H9 (cell line): ENCODE results near the gene ANKDD1A. TPM values are rescaled to one million over a fixed set of nuclear protein-coding genes. Genes with fewer than 3 reads are reported as not detected.

ENCODE experiments used
- DNase-seq: peaks from one replicate; pipeline ENCODE4 v3.0.0-alpha.2; 2017
- H2AFZ ChIP-seq: one replicate; pipeline ENCODE4 v1.6.1; 2013; ENCODE audit warnings: mild to moderate bottlenecking, low read length, control low read depth, moderate library complexity
- H2AK5ac ChIP-seq: 2 replicates; pipeline ENCODE4 v1.6.1; 2013; ENCODE audit warnings: low read length, control low read depth, mixed read lengths; ENCODE audit not compliant: insufficient read length
- H2BK120ac ChIP-seq: one replicate; pipeline ENCODE4 v1.6.1; 2013; ENCODE audit warnings: low read depth, mild to moderate bottlenecking, low read length, control low read depth, inconsistent platforms; ENCODE audit not compliant: poor library complexity, severe bottlenecking
- H2BK12ac ChIP-seq: 2 replicates; pipeline ENCODE4 v1.6.1; 2013; ENCODE audit warnings: low read length, control low read depth, mixed read lengths, low read depth; ENCODE audit not compliant: insufficient read length
- H2BK15ac ChIP-seq: 2 replicates; pipeline ENCODE4 v1.6.1; 2013; ENCODE audit warnings: low read depth, low read length, control low read depth
- H2BK20ac ChIP-seq: one replicate; pipeline ENCODE4 v1.6.1; 2013; ENCODE audit warnings: low read depth, mild to moderate bottlenecking, low read length, control low read depth, inconsistent platforms; ENCODE audit not compliant: poor library complexity, severe bottlenecking
- H2BK5ac ChIP-seq: 2 replicates; pipeline ENCODE4 v1.6.1; 2013; ENCODE audit warnings: low read length, control low read depth, mixed read lengths; ENCODE audit not compliant: insufficient read length
- H3K14ac ChIP-seq: 2 replicates; pipeline ENCODE4 v1.6.1; 2013; ENCODE audit warnings: low read length, control low read depth; ENCODE audit not compliant: insufficient read depth
- H3K18ac ChIP-seq: 2 replicates; pipeline ENCODE4 v1.6.1; 2013; ENCODE audit warnings: low read depth, mild to moderate bottlenecking, mixed read lengths, low read length, control low read depth; ENCODE audit not compliant: insufficient read length
- H3K23ac ChIP-seq: 2 replicates; pipeline ENCODE4 v1.6.1; 2013; ENCODE audit warnings: low read length, control low read depth, mixed read lengths, low read depth; ENCODE audit not compliant: insufficient read length
- H3K23me2 ChIP-seq: 2 replicates; pipeline ENCODE4 v1.6.1; 2013; ENCODE audit warnings: low read depth, mild to moderate bottlenecking, mixed read lengths, low read length, control low read depth; ENCODE audit not compliant: insufficient read length, poor library complexity, severe bottlenecking
- H3K27ac ChIP-seq: 2 replicates; pipeline ENCODE4 v1.5.1; 2013; ENCODE audit warnings: low read length, control low read depth, mixed read lengths, low read depth; ENCODE audit not compliant: insufficient read length
- H3K27me3 ChIP-seq: 2 replicates; pipeline ENCODE4 v1.6.1; 2013; ENCODE audit warnings: low read length, control low read depth, inconsistent platforms; ENCODE audit not compliant: insufficient read depth
- H3K4ac ChIP-seq: 2 replicates; pipeline ENCODE4 v1.6.1; 2013; ENCODE audit warnings: low read depth, mild to moderate bottlenecking, control low read depth, inconsistent platforms, low read length, moderate library complexity
- H3K4me1 ChIP-seq: 2 replicates; pipeline ENCODE4 v1.6.1; 2013; ENCODE audit warnings: low read length, control low read depth, inconsistent platforms; ENCODE audit not compliant: insufficient read depth
- H3K4me2 ChIP-seq: 2 replicates; pipeline ENCODE4 v1.6.1; 2013; ENCODE audit warnings: low read length, control low read depth, mixed read lengths; ENCODE audit not compliant: insufficient read length, insufficient read depth
- H3K56ac ChIP-seq: 2 replicates; pipeline ENCODE4 v1.6.1; 2013; ENCODE audit warnings: low read depth, mild to moderate bottlenecking, mixed read lengths, low read length, control low read depth; ENCODE audit not compliant: insufficient read length
- H3K79me1 ChIP-seq: 2 replicates; pipeline ENCODE4 v1.6.1; 2013; ENCODE audit warnings: low read depth, mild to moderate bottlenecking, moderate library complexity, low read length, control low read depth, inconsistent platforms; ENCODE audit not compliant: insufficient read depth, poor library complexity, severe bottlenecking
- H3K79me2 ChIP-seq: 2 replicates; pipeline ENCODE4 v1.6.1; 2013; ENCODE audit warnings: low read length, control low read depth, inconsistent platforms; ENCODE audit not compliant: insufficient read depth
- H3K9ac ChIP-seq: 2 replicates; pipeline ENCODE4 v1.6.1; 2013; ENCODE audit warnings: low read length, control low read depth, mixed read lengths; ENCODE audit not compliant: insufficient read length; ENCODE audit errors: extremely low read depth
- H3K9me3 ChIP-seq: one replicate; pipeline ENCODE4 v1.6.1; 2013; ENCODE audit warnings: low read depth, low read length, inconsistent platforms; ENCODE audit not compliant: control insufficient read depth
- H3T11ph ChIP-seq: one replicate; pipeline ENCODE4 v1.6.1; 2013; ENCODE audit warnings: mild to moderate bottlenecking, low read length, control low read depth, inconsistent platforms
- H4K20me1 ChIP-seq: one replicate; pipeline ENCODE4 v1.6.1; 2013; ENCODE audit not compliant: control insufficient read depth, insufficient read length, insufficient read depth
- H4K5ac ChIP-seq: 2 replicates; pipeline ENCODE4 v1.6.1; 2013; ENCODE audit warnings: low read depth, mild to moderate bottlenecking, mixed read lengths, low read length, control low read depth; ENCODE audit not compliant: insufficient read length
- H4K8ac ChIP-seq: replicated peaks from 2 replicates; pipeline ENCODE4 v1.6.1; 2013; ENCODE audit warnings: low read length, control low read depth, mixed read lengths, low read depth; ENCODE audit not compliant: insufficient read length
- H4K91ac ChIP-seq: 2 replicates; pipeline ENCODE4 v1.6.1; 2013; ENCODE audit warnings: low read depth, mild to moderate bottlenecking, moderate library complexity, mixed read lengths, low read length, control low read depth; ENCODE audit not compliant: insufficient read length
- H3K27ac Mint-ChIP-seq, 3 experiments: 2 replicates in 2 of 3; 3 replicates in 1 of 3; pipeline ENCODE4 v1.8.0; 2020 to 2021; ENCODE audit warnings: mixed read lengths in 3 of 3, mild to moderate bottlenecking in 1 of 3, moderate library complexity in 1 of 3
- H3K27me3 Mint-ChIP-seq: 2 replicates; pipeline ENCODE4 v1.8.0; 2021; ENCODE audit warnings: low read depth, mild to moderate bottlenecking, moderate library complexity, mixed read lengths
- H3K36me3 Mint-ChIP-seq, 3 experiments: 2 replicates in 2 of 3; 3 replicates in 1 of 3; pipeline ENCODE4 v1.8.0; 2020 to 2021; ENCODE audit warnings: low read depth in 3 of 3, mixed read lengths in 3 of 3; ENCODE audit not compliant: insufficient read depth in 1 of 3
- H3K4me1 Mint-ChIP-seq, 2 experiments: 2 replicates each; pipeline ENCODE4 v1.8.0; 2020; ENCODE audit warnings: mixed read lengths in 2 of 2
- H3K4me3 Mint-ChIP-seq, 2 experiments: 2 replicates in 1 of 2; 3 replicates in 1 of 2; pipeline ENCODE4 v1.8.0; 2020 to 2021; ENCODE audit warnings: mild to moderate bottlenecking in 2 of 2, mixed read lengths in 2 of 2, moderate library complexity in 1 of 2
- H3K9me3 Mint-ChIP-seq, 2 experiments: 2 replicates in 1 of 2; 3 replicates in 1 of 2; pipeline ENCODE4 v1.8.0; 2020; ENCODE audit warnings: mild to moderate bottlenecking in 2 of 2, mixed read lengths in 2 of 2, moderate library complexity in 1 of 2
- WGBS: extraction: QIAGEN DNeasy Blood & Tissue Kit; methylation state at CpG from one replicate; pipeline ENCODE4 v1.1.7; 2013; ENCODE audit warnings: missing lambda C conversion rate, low lambda C conversion rate, mixed read lengths; ENCODE audit not compliant: insufficient read length; ENCODE audit errors: extremely low coverage; 5-methylcytosine and 5-hydroxymethylcytosine counted together
- total RNA-seq: library from RNA; stranded (reverse); gene quantifications from 2 replicates; pipeline ENCODE4 v1.2.1, GENCODE V29; 2021
- TF ChIP-seq, protein P1 (sequence below): fragments of 200-600 bp; sonication (generic); conservative IDR thresholded peaks from 3 replicates; pipeline ENCODE4 v1.8.0; 2021; ENCODE audit warnings: antibody characterized with exemption, mild to moderate bottlenecking

ANKDD1A gene
- total RNA-seq, 1 experiment from 2014 or later: 3.7 TPM

DNA sequence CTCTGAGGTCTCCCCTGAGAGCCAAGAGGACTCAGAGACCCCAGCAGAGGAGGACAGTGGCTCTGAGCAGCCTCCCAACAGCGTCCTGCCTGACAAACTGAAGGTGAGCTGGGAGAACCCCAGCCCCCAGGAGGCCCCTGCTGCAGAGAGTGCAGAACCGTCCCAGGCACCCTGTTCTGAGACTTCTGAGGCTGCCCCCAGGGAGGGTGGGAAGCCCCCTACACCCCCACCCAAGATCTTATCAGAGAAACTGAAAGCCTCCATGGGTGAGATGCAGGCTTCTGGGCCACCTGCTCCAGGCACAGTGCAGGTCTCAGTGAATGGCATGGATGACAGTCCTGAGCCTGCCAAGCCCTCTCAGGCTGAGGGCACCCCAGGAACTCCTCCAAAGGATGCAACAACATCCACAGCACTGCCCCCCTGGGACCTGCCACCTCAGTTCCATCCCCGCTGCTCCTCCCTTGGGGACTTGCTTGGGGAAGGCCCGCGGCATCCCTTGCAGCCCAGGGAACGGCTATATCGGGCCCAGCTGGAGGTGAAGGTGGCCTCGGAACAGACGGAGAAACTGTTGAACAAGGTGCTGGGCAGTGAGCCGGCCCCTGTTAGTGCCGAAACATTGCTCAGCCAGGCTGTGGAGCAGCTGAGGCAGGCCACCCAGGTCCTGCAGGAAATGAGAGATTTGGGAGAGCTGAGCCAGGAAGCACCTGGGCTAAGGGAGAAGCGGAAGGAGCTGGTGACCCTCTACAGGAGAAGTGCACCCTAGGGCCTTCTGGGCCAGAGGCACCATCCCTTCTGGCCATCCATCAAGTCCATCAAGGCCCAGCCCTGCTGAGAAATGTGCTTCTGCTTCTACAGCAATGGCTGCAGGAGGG lies 46.3 kb upstream of the ANKDD1A start:
- Histone ChIP-seq H3K56ac (no peak overlapping the region), H3K4me1 (peaks cover 9% of the 10 kb centered on the region; the same call in 1 of the 2 replicates), H2BK12ac (no peak overlapping the region), H2AFZ (no peak overlapping the region), H3K79me1 (no peaks in the 10 kb centered on the region), H2AK5ac (no peak overlapping the region), H2BK5ac (no peak overlapping the region), H2BK20ac (no peak overlapping the region), H4K20me1 (no peaks in the 10 kb centered on the region), H4K91ac (no peak overlapping the region), H3K9me3 (no peaks in the 10 kb centered on the region), H3T11ph (no peak overlapping the region), H2BK15ac (no peak overlapping the region), H3K18ac (no peak overlapping the region), H4K5ac (no peak overlapping the region), H3K23ac (no peak overlapping the region), H3K9ac (no peak overlapping the region), H3K4me2 (no peak overlapping the region), H2BK120ac (no peak overlapping the region), H3K23me2 (no peaks in the 10 kb centered on the region), H3K27me3 (no peaks in the 10 kb centered on the region), H3K14ac (no peak overlapping the region; the same call in 1 of the 2 replicates), H3K4ac (no peak overlapping the region), H4K8ac (no peak overlapping the region), H3K27ac (no peak overlapping the region), H3K79me2 (no peaks in the 10 kb centered on the region)
- Mint-ChIP-seq H3K27ac (peak overlapping the region in 1 of 3 experiments; percentile 87; a peak in 1 of 7 replicates), H3K27me3 (no peaks in the 10 kb centered on the region), H3K36me3 (peaks cover 10 to 31% (median 27%) of the 10 kb centered on the region in 3 experiments), H3K4me3 (no peak overlapping the region), H3K4me1 (peaks cover 38 to 47% of the 10 kb centered on the region in 2 experiments), H3K9me3 (no peaks in the 10 kb centered on the region)
- WGBS: no CpG with 5 or more reads among the region's 12 CpGs
- DNase-seq: peak; percentile 31
- TF ChIP-seq, protein P1, sequence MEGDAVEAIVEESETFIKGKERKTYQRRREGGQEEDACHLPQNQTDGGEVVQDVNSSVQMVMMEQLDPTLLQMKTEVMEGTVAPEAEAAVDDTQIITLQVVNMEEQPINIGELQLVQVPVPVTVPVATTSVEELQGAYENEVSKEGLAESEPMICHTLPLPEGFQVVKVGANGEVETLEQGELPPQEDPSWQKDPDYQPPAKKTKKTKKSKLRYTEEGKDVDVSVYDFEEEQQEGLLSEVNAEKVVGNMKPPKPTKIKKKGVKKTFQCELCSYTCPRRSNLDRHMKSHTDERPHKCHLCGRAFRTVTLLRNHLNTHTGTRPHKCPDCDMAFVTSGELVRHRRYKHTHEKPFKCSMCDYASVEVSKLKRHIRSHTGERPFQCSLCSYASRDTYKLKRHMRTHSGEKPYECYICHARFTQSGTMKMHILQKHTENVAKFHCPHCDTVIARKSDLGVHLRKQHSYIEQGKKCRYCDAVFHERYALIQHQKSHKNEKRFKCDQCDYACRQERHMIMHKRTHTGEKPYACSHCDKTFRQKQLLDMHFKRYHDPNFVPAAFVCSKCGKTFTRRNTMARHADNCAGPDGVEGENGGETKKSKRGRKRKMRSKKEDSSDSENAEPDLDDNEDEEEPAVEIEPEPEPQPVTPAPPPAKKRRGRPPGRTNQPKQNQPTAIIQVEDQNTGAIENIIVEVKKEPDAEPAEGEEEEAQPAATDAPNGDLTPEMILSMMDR: no peak
